WTC11 (cell line): Measurements from ENCODE around the gene VAV2. TPM values are rescaled to one million over a fixed set of nuclear protein-coding genes. Genes with fewer than 3 reads are reported as not detected.

ENCODE experiments used
- ATAC-seq: fragments of 200-7000 bp; cut with Tn5 transposase; 2 replicates; pipeline ENCODE4 v1.10.0; 2021; ENCODE audit warnings: mild to moderate bottlenecking, moderate library complexity
- CTCF ChIA-PET: fragments of 300-600 bp; sonication (Branson Sonifier 250); formaldehyde crosslinking; loops from one replicate; lab custom pipeline; 2021; ENCODE audit warnings: antibody characterized with exemption; lab: Charles Lee
- POLR2A ChIA-PET: fragments of 350-600 bp; sonication (Branson Sonifier 250); formaldehyde crosslinking; loops from one replicate; lab custom pipeline; 2021; ENCODE audit warnings: antibody characterized with exemption; lab: Charles Lee
- DNase-seq: peaks from one replicate; pipeline ENCODE4 v3.0.0; 2021; ENCODE audit warnings: low spot score
- H3K27ac Mint-ChIP-seq: 2 replicates; pipeline ENCODE4 v1.8.0; 2021; ENCODE audit warnings: mixed read lengths
- H3K27me3 Mint-ChIP-seq: 2 replicates; pipeline ENCODE4 v1.8.0; 2021; ENCODE audit warnings: low read depth, mild to moderate bottlenecking, moderate library complexity, mixed read lengths
- H3K36me3 Mint-ChIP-seq: 2 replicates; pipeline ENCODE4 v1.8.0; 2021; ENCODE audit warnings: mixed read lengths
- H3K4me1 Mint-ChIP-seq: 2 replicates; pipeline ENCODE4 v1.8.0; 2022; ENCODE audit warnings: mixed read lengths
- H3K4me3 Mint-ChIP-seq: 2 replicates; pipeline ENCODE4 v1.8.0; 2021; ENCODE audit warnings: mild to moderate bottlenecking, moderate library complexity, mixed read lengths
- H3K9me3 Mint-ChIP-seq: 2 replicates; pipeline ENCODE4 v1.8.0; 2021; ENCODE audit warnings: mixed read lengths
- MYBL2 ChIP-seq: sonication (generic); formaldehyde crosslinking; IDR thresholded peaks from 2 replicates; pipeline ENCODE4 v1.8.1; 2023; ENCODE audit warnings: mild to moderate bottlenecking, moderate library complexity, missing genetic modification reagents
- NFE2L1 ChIP-seq: sonication (generic); formaldehyde crosslinking; IDR thresholded peaks from 2 replicates; pipeline ENCODE4 v1.8.1; 2023; ENCODE audit warnings: missing genetic modification reagents
- RORB ChIP-seq: fragments of 250-450 bp; sonication (Bioruptor Pico); IDR thresholded peaks from 2 replicates; pipeline ENCODE4 v1.9.0; 2021; ENCODE audit warnings: mild to moderate bottlenecking
- TCF7 ChIP-seq: sonication (generic); formaldehyde crosslinking; IDR thresholded peaks from 2 replicates; pipeline ENCODE4 v1.8.0; 2022; ENCODE audit warnings: mild to moderate bottlenecking, low read depth, missing genetic modification reagents, moderate library complexity
- ZNF138 ChIP-seq: sonication (generic); formaldehyde crosslinking; conservative IDR thresholded peaks from 2 replicates; pipeline ENCODE4 v1.8.1; 2022; ENCODE audit warnings: mild to moderate bottlenecking, moderate library complexity, missing genetic modification reagents
- ZNF396 ChIP-seq: fragments of 250-450 bp; sonication (Bioruptor Pico); IDR thresholded peaks from 2 replicates; pipeline ENCODE4 v1.8.0; 2021; ENCODE audit warnings: mild to moderate bottlenecking, moderate library complexity, borderline replicate concordance
- total RNA-seq: library from RNA; stranded (reverse); gene quantifications from 3 replicates; pipeline ENCODE4 v1.2.3, GENCODE V29; 2021
- TF ChIP-seq, protein P1 (sequence below): sonication (generic); formaldehyde crosslinking; IDR thresholded peaks from 2 replicates; pipeline ENCODE4 v1.8.1; 2023; ENCODE audit warnings: mild to moderate bottlenecking, moderate library complexity, missing genetic modification reagents
- TF ChIP-seq, protein P2 (sequence below): sonication (generic); formaldehyde crosslinking; IDR thresholded peaks from 2 replicates; pipeline ENCODE4 v1.8.0; 2022; ENCODE audit warnings: mild to moderate bottlenecking, missing genetic modification reagents
- TF ChIP-seq, protein P3 (sequence below): sonication (generic); formaldehyde crosslinking; IDR thresholded peaks from 2 replicates; pipeline ENCODE4 v1.8.0; 2022; ENCODE audit warnings: mild to moderate bottlenecking, missing genetic modification reagents
- TF ChIP-seq, protein P4 (sequence below): sonication (generic); formaldehyde crosslinking; IDR thresholded peaks from 2 replicates; pipeline ENCODE4 v1.8.0; 2023; ENCODE audit warnings: missing genetic modification reagents
- TF ChIP-seq, protein P5 (sequence below): sonication (generic); formaldehyde crosslinking; IDR thresholded peaks from 2 replicates; pipeline ENCODE4 v1.8.1; 2023; ENCODE audit warnings: mild to moderate bottlenecking, missing genetic modification reagents

VAV2 gene
- total RNA-seq, 1 experiment from 2014 or later = 39.7 TPM

DNA sequence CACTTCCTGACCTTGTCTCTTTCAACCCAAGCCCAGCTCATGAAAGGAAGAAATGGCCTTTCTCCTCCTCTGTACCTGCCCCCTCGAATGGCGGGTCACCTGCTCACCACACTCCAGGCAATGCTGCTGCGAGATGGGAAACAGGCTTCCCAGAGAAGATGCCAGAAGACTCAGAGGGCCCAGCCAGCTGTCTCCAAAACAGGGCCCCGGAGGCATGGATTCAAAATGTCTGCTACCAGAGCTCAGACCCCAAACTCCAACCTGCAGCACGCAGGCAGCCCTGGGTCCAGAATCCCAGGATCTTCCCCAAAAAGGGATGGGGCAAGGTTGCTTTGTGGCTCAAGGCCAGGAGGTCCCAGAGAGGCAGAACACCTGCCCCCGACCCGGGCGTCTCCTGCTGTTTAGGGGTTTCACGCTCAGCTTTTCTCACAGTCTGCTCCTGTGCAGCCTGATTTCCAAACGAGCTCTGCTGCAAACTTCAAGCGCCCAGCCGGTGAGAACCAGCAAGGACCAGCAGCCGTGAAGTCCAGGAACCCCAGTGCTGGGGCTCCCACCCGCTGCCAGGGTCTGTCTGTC is 42.5 kb downstream of the VAV2 start (continued):
- TF ChIP-seq, protein P1, sequence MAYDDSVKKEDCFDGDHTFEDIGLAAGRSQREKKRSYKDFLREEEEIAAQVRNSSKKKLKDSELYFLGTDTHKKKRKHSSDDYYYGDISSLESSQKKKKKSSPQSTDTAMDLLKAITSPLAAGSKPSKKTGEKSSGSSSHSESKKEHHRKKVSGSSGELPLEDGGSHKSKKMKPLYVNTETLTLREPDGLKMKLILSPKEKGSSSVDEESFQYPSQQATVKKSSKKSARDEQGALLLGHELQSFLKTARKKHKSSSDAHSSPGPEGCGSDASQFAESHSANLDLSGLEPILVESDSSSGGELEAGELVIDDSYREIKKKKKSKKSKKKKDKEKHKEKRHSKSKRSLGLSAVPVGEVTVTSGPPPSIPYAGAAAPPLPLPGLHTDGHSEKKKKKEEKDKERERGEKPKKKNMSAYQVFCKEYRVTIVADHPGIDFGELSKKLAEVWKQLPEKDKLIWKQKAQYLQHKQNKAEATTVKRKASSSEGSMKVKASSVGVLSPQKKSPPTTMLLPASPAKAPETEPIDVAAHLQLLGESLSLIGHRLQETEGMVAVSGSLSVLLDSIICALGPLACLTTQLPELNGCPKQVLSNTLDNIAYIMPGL (CRISPR knock-in tag) = no peak
- TF ChIP-seq, protein P2, sequence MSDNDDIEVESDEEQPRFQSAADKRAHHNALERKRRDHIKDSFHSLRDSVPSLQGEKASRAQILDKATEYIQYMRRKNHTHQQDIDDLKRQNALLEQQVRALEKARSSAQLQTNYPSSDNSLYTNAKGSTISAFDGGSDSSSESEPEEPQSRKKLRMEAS (CRISPR knock-in tag) = no peak
- TF ChIP-seq, protein P3, sequence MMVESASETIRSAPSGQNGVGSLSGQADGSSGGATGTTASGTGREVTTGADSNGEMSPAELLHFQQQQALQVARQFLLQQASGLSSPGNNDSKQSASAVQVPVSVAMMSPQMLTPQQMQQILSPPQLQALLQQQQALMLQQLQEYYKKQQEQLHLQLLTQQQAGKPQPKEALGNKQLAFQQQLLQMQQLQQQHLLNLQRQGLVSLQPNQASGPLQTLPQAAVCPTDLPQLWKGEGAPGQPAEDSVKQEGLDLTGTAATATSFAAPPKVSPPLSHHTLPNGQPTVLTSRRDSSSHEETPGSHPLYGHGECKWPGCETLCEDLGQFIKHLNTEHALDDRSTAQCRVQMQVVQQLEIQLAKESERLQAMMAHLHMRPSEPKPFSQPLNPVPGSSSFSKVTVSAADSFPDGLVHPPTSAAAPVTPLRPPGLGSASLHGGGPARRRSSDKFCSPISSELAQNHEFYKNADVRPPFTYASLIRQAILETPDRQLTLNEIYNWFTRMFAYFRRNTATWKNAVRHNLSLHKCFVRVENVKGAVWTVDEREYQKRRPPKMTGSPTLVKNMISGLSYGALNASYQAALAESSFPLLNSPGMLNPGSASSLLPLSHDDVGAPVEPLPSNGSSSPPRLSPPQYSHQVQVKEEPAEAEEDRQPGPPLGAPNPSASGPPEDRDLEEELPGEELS (CRISPR knock-in tag) = no peak

DNA sequence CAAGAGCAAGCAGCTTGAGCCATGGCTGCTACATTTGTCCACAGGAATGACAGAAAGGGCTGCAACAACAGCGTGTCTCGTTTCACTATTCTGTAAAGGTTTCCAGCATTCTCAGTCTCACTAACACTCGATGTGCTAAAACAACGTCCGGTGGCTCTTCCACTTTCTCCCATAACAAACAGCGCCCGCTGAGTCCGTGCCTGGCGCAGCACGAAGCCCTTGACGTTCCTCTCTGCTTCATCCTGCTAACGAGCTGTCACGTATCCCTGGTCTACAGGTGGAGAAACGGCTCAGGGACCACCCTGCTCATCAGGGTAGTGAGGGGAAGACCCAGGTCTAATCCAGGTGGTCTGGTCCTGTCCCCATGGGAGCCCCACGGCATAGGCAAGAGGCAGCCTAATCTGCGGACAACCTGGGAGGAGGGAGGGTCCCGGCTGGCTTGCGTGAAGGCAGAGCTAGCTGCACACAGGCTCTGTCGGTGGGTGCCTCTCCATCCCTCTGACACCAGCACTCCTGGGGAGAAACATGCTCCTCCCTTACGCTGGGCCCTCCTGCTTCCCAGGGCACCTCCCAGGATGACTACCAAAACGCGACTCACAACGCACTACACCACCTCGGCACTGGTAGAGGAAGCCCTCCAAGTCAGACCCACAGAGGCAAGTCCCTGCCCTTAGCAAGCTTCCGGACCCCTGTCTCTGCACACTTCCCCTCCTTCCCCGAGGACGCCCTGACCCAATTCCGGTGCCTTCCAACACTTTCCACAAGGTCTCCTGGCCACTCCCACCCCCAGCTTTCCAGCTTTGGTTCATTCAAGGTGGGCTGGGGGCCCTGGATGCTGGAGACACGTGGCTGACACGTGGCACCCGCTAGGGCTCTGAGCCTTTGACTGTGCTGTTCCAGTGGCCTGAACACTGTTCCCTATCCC is 43.3 kb downstream of the VAV2 start:
- H3K4me3 Mint-ChIP-seq = no peak overlapping the region
- ATAC-seq (no peak), DNase-seq (peak; percentile 9)
- no peaks in the 10 kb centered on the region for H3K36me3 Mint-ChIP-seq
- ChIA-PET CTCF (interaction anchor here (1.0 to 1.6 kb wide), 4 partner anchors 44 to 206 kb away, joined by 3 to 5 read pairs (median 4); no protein-coding TSS in a partner anchor), POLR2A (no interaction called here)
- TF ChIP-seq, protein P4, sequence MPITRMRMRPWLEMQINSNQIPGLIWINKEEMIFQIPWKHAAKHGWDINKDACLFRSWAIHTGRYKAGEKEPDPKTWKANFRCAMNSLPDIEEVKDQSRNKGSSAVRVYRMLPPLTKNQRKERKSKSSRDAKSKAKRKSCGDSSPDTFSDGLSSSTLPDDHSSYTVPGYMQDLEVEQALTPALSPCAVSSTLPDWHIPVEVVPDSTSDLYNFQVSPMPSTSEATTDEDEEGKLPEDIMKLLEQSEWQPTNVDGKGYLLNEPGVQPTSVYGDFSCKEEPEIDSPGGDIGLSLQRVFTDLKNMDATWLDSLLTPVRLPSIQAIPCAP (CRISPR knock-in tag) = no peak
- TF ChIP-seq, protein P2 (CRISPR knock-in tag) = no peak
- H3K9me3 Mint-ChIP-seq = no peaks in the 10 kb centered on the region
- peak overlapping the region; percentile 91 for H3K27ac Mint-ChIP-seq
- no peaks in the 10 kb centered on the region for H3K27me3 Mint-ChIP-seq
- H3K4me1 Mint-ChIP-seq = peaks cover 15% of the 10 kb centered on the region

DNA sequence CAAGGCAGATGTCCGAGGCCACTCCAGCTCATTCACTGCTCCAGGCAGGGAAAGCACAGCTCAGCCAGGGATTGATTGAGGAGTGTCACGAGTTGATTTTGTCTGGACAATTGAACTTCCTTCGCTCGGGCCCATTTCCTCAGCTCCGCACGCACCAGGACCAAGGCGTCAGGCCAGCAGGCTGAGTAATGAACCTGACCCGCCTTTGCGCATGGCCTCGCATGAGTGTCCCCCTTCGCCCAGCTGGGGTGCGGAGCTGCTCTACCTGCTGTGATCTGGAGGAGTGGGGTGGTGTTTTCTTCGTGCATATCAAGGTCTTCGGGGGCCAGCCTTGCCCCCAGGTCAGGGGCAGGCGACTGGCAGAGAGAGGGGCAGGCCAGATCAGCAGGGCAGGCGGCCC is 44.0 kb downstream of the VAV2 start:
- ChIA-PET CTCF (interaction anchor here (1.0 to 1.6 kb wide), 4 partner anchors 24 to 205 kb away, joined by 3 to 5 read pairs (median 4); no protein-coding TSS in a partner anchor), POLR2A (no interaction called here)
- TF ChIP-seq, protein P4 (CRISPR knock-in tag) = no peak
- TF ChIP-seq RORB (CRISPR knock-in tag) (no peak), NFE2L1 (CRISPR knock-in tag) (no peak), ZNF396 (no peak), ZNF138 (no peak), TCF7 (CRISPR knock-in tag) (no peak), MYBL2 (no peak)
- TF ChIP-seq, protein P5, sequence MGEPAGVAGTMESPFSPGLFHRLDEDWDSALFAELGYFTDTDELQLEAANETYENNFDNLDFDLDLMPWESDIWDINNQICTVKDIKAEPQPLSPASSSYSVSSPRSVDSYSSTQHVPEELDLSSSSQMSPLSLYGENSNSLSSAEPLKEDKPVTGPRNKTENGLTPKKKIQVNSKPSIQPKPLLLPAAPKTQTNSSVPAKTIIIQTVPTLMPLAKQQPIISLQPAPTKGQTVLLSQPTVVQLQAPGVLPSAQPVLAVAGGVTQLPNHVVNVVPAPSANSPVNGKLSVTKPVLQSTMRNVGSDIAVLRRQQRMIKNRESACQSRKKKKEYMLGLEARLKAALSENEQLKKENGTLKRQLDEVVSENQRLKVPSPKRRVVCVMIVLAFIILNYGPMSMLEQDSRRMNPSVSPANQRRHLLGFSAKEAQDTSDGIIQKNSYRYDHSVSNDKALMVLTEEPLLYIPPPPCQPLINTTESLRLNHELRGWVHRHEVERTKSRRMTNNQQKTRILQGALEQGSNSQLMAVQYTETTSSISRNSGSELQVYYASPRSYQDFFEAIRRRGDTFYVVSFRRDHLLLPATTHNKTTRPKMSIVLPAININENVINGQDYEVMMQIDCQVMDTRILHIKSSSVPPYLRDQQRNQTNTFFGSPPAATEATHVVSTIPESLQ (CRISPR knock-in tag) = no peak
- no peaks in the 10 kb centered on the region for H3K36me3 Mint-ChIP-seq
- peak overlapping the region; percentile 91 for H3K27ac Mint-ChIP-seq
- H3K27me3 Mint-ChIP-seq = no peaks in the 10 kb centered on the region
- no peaks in the 10 kb centered on the region for H3K9me3 Mint-ChIP-seq
- peak; percentile 11 for DNase-seq
- peaks cover 15% of the 10 kb centered on the region for H3K4me1 Mint-ChIP-seq
- no peak for ATAC-seq
- H3K4me3 Mint-ChIP-seq = no peak overlapping the region
